ENCODE measurements around the gene HOXA3. TPM values are rescaled to one million over a fixed set of nuclear protein-coding genes. Genes with fewer than 3 reads are reported as not detected.

The HOXA3 gene
- total RNA-seq, 2 experiments from 2014 or later: not detected

- H3K27me3 Mint-ChIP-seq: peaks cover 6% of the 10 kb centered on the region
- H3K27ac Mint-ChIP-seq: no peak overlapping the region
- no peak overlapping the region for H3K4me3 Mint-ChIP-seq
- H3K36me3 Mint-ChIP-seq: no peaks in the 10 kb centered on the region
- no peak for DNase-seq
- ATAC-seq (ENCODE audit: low read depth): no peak
- H3K4me1 Mint-ChIP-seq: no peaks in the 10 kb centered on the region
- POLR2A ChIA-PET: no interaction called here
- H3K9me3 Mint-ChIP-seq: no peaks in the 10 kb centered on the region
These were observed 32.9 kb downstream of the HOXA3 start for GRCh38 chr7:27119412-27119911.

DNA sequence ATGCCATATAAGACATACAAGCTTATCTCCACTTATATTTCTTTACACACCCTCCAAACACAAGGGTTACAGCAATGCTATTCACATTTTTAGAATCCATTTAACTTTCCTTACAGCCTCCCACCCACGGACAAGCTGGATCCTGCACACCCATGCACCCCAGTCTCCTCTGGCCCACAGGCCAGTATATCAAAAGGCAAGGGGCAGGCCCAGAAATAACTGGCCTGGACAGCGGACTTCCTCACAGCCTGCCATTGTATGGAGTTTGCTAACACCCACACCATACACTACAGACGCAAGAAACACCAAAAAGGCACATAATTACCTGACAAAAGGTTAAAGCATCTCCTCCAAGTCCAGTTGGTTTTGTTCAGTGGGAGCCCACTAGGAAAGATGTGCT lies 33.8 kb downstream of the HOXA3 start:
- no peak overlapping the region for H3K4me3 Mint-ChIP-seq
- POLR2A ChIA-PET: no interaction called here
- no peak overlapping the region for H3K27ac Mint-ChIP-seq
- no peaks in the 10 kb centered on the region for H3K9me3 Mint-ChIP-seq
- DNase-seq (no peak), ATAC-seq (ENCODE audit: low read depth) (no peak)
- H3K27me3 Mint-ChIP-seq: peaks cover 6% of the 10 kb centered on the region
- no peaks in the 10 kb centered on the region for H3K4me1 Mint-ChIP-seq
- H3K36me3 Mint-ChIP-seq: no peaks in the 10 kb centered on the region

- no peak overlapping the region for H3K4me3 Mint-ChIP-seq
- no peaks in the 10 kb centered on the region for H3K9me3 Mint-ChIP-seq
- ATAC-seq (ENCODE audit: low read depth): no peak
- H3K27ac Mint-ChIP-seq: no peak overlapping the region
- H3K4me1 Mint-ChIP-seq: no peaks in the 10 kb centered on the region
- no peak for DNase-seq
- H3K36me3 Mint-ChIP-seq: no peaks in the 10 kb centered on the region
- POLR2A ChIA-PET: no interaction called here
- H3K27me3 Mint-ChIP-seq: peaks cover 6% of the 10 kb centered on the region
These were observed 34.4 kb downstream of the HOXA3 start for GRCh38 chr7:27117887-27118491.

- no peaks in the 10 kb centered on the region for H3K9me3 Mint-ChIP-seq
- no peaks in the 10 kb centered on the region for H3K4me1 Mint-ChIP-seq
- DNase-seq (no peak), ATAC-seq (ENCODE audit: low read depth) (no peak)
- no peak overlapping the region for H3K4me3 Mint-ChIP-seq
- H3K27ac Mint-ChIP-seq: no peak overlapping the region
- no peaks in the 10 kb centered on the region for H3K36me3 Mint-ChIP-seq
- POLR2A ChIA-PET: no interaction called here
- H3K27me3 Mint-ChIP-seq: peaks cover 6% of the 10 kb centered on the region
These were observed 35.2 kb downstream of the HOXA3 start for GRCh38 chr7:27116962-27117886.

- no peak overlapping the region for H3K4me3 Mint-ChIP-seq
- no peak for ATAC-seq (ENCODE audit: low read depth)
- no peak for DNase-seq
- POLR2A ChIA-PET: no interaction called here
- no peaks in the 10 kb centered on the region for H3K36me3 Mint-ChIP-seq
- H3K27me3 Mint-ChIP-seq: peaks cover 9% of the 10 kb centered on the region
- H3K4me1 Mint-ChIP-seq: no peaks in the 10 kb centered on the region
- H3K9me3 Mint-ChIP-seq: no peaks in the 10 kb centered on the region
- no peak overlapping the region for H3K27ac Mint-ChIP-seq
These were observed 36.1 kb downstream of the HOXA3 start for GRCh38 chr7:27116031-27116961.

DNA sequence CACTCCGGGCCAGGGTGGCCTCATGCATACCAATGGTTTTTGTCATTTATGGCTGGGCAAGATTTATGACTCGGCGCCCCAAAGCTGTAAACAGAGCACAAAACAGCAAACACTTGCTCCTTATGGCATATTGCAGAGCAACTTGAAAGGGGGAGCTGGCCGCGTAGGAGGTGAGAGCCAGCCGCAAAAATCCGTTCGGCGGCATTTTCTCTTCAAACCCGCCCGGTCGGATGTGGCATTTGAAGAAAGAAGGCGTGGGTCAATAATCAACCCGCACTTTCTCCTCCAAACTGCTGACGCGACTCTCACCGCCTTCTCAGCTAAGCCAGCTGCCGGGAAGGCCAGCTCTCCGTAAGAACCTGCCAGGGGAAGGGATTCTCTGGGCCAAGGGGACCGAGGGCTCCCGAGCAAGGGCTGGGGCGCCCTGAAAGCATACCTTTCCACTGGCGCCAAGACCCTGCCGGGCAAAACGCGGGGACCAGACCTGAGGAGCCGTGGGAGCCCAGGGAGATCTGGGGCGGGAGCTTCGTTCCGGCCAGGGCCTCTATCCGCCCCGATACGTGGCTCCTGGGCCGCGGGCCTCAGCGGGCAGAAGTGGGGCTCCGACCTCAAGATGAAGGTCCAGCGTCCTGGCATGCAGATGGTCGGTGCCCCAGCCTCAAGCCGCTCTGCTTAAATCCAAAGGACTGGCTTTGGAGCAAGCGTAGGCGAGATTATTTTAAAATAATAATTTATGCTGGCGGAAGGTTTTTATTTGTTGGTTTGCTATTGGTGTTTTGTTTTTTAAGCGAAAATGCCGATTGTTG lies 37.0 kb downstream of the HOXA3 start:
- ATAC-seq (ENCODE audit: low read depth): no peak
- H3K4me3 Mint-ChIP-seq: no peak overlapping the region

GRCh38 chr7:27114881-27115220 lies 37.5 kb downstream of the HOXA3 start:
- no peaks in the 10 kb centered on the region for H3K9me3 Mint-ChIP-seq
- no peak overlapping the region for H3K27ac Mint-ChIP-seq
- no peak for ATAC-seq (ENCODE audit: low read depth)

More for the DNA sequence above, 37.0 kb downstream of the HOXA3 start:
- H3K4me1 Mint-ChIP-seq: no peaks in the 10 kb centered on the region
- H3K27ac Mint-ChIP-seq: no peak overlapping the region
- peaks cover 11% of the 10 kb centered on the region for H3K27me3 Mint-ChIP-seq
- H3K9me3 Mint-ChIP-seq: no peaks in the 10 kb centered on the region
- POLR2A ChIA-PET: no interaction called here
- DNase-seq: no peak
- no peaks in the 10 kb centered on the region for H3K36me3 Mint-ChIP-seq

GRCh38 chr7:27113991-27114769 lies 38.2 kb downstream of the HOXA3 start:
- DNase-seq (no peak), ATAC-seq (ENCODE audit: low read depth) (no peak)
- H3K27ac Mint-ChIP-seq: no peak overlapping the region
- peaks cover 8% of the 10 kb centered on the region for H3K27me3 Mint-ChIP-seq
- POLR2A ChIA-PET: no interaction called here
- no peaks in the 10 kb centered on the region for H3K4me1 Mint-ChIP-seq
- no peak overlapping the region for H3K4me3 Mint-ChIP-seq
- no peaks in the 10 kb centered on the region for H3K36me3 Mint-ChIP-seq
- no peaks in the 10 kb centered on the region for H3K9me3 Mint-ChIP-seq

More at GRCh38 chr7:27114881-27115220, 37.5 kb downstream of the HOXA3 start:
- POLR2A ChIA-PET: no interaction called here
- Mint-ChIP-seq H3K4me1 (no peaks in the 10 kb centered on the region), H3K4me3 (no peak overlapping the region), H3K36me3 (no peaks in the 10 kb centered on the region), H3K27me3 (peaks cover 9% of the 10 kb centered on the region)
- no peak for DNase-seq

- POLR2A ChIA-PET: no interaction called here
- no peak for DNase-seq
- Mint-ChIP-seq H3K4me3 (no peak overlapping the region), H3K27ac (no peak overlapping the region), H3K27me3 (peaks cover 5% of the 10 kb centered on the region), H3K9me3 (no peaks in the 10 kb centered on the region), H3K36me3 (no peaks in the 10 kb centered on the region), H3K4me1 (no peaks in the 10 kb centered on the region)
- ATAC-seq (ENCODE audit: low read depth): no peak
These were observed 39.1 kb downstream of the HOXA3 start for GRCh38 chr7:27112955-27113949.

DNA sequence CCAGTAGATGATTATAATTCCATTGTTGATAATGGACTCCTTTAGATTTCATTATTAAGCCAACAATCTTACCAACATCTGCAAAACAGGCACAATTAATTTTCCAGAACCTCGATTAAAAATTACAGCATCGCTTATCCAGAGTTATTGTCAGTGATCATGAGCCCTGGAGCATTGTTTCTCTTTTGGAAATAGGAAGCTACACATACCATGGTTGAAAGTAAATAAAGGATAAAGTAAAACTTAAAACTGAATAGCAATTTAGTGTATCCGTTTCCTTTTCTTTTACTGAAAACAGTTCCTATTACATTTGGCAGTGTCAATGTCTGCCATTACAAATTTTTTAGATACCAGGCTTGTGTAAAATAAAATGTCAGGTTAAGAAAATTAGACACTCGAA lies 40.0 kb downstream of the HOXA3 start:
- H3K4me3 Mint-ChIP-seq: no peak overlapping the region
- H3K27ac Mint-ChIP-seq: no peak overlapping the region
- no peaks in the 10 kb centered on the region for H3K36me3 Mint-ChIP-seq
- POLR2A ChIA-PET: no interaction called here
- no peaks in the 10 kb centered on the region for H3K4me1 Mint-ChIP-seq
- H3K9me3 Mint-ChIP-seq: no peaks in the 10 kb centered on the region
- ATAC-seq (ENCODE audit: low read depth) (no peak), DNase-seq (no peak)
- H3K27me3 Mint-ChIP-seq: peaks cover 7% of the 10 kb centered on the region

DNA sequence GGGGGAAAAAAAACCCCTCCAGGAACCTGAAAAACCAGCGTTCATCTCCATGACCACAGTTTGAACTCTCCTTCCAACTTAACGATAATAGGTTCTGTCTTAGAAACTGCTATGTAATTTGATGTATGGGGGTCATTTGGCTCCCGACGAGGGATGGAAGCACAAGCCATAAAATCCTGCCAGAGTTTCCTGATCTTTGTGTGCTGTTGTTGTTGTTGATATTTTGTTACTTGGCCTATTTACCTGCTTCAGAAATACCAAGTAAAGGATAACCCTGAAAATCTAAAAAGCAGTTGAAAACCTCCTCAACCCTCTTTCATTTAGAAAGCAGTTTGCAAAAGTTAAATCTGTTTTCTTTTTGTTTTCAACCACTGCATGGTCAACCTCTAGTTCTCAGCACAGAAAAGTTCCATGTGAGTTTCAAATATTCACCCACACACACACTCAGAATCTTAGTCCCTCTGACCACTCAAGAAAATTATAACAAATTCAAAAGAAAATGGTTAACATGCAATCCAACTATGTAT lies 40.6 kb downstream of the HOXA3 start:
- POLR2A ChIA-PET: no interaction called here
- ATAC-seq (ENCODE audit: low read depth): no peak
- H3K27me3 Mint-ChIP-seq: peaks cover 7% of the 10 kb centered on the region

More for the DNA sequence above, 40.6 kb downstream of the HOXA3 start:
- H3K27ac Mint-ChIP-seq: no peak overlapping the region
- no peaks in the 10 kb centered on the region for H3K36me3 Mint-ChIP-seq
- H3K4me3 Mint-ChIP-seq: no peak overlapping the region
- H3K9me3 Mint-ChIP-seq: no peaks in the 10 kb centered on the region
- H3K4me1 Mint-ChIP-seq: no peaks in the 10 kb centered on the region
- no peak for DNase-seq

All from activated naive CD8-positive, alpha-beta T cell treated with anti-CD3 and anti-CD28 coated beads, Interleukin-2, amount 10 ng/mL, durations not matched to agents 7 days and 5 days (primary cell).